Measurements from ENCODE around the gene TBC1D22A. TPM values are rescaled to one million over a fixed set of nuclear protein-coding genes. Genes with fewer than 3 reads are reported as not detected.
A peak's percentile ranks its signal among the peaks of the same experiment; 100 is the strongest.

TBC1D22A gene
- total RNA-seq, 1 donor from 2014 or later: 34.1 TPM

DNA sequence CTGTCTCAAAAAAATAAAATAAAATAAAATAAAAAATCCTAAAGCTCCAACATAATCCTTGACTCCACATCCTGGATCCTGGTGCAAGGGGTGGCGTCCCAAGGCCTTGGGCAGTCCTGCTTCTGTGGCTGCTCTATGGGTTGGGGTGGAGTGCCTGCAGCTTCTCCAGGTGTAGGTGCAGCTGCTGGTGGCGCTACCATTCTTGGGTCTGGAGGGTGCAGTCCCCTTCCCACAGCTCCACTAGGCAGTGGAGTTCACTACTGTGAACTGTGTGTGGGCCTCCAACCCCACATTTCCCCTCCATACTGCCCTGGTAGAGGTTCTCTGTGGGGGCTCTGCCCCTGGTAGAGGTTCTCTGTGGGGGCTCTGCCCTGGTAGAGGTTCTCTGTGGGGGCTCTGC lies 6.9 kb upstream of the TBC1D22A start:
- intact Hi-C loops (cut with DNase I): no loop called here
- Histone ChIP-seq H3K9me3 (peaks cover 9% of the 10 kb centered on the region), H3K4me3 (no peak overlapping the region), H3K27me3 (ENCODE audit: low read depth) (no peaks in the 10 kb centered on the region), H3K4me1 (peaks cover 49% of the 10 kb centered on the region), H3K27ac (no peak overlapping the region), H3K36me3 (no peaks in the 10 kb centered on the region)
- ATAC-seq (no peak), DNase-seq (peak; percentile 20)
- TF ChIP-seq, protein P1, sequence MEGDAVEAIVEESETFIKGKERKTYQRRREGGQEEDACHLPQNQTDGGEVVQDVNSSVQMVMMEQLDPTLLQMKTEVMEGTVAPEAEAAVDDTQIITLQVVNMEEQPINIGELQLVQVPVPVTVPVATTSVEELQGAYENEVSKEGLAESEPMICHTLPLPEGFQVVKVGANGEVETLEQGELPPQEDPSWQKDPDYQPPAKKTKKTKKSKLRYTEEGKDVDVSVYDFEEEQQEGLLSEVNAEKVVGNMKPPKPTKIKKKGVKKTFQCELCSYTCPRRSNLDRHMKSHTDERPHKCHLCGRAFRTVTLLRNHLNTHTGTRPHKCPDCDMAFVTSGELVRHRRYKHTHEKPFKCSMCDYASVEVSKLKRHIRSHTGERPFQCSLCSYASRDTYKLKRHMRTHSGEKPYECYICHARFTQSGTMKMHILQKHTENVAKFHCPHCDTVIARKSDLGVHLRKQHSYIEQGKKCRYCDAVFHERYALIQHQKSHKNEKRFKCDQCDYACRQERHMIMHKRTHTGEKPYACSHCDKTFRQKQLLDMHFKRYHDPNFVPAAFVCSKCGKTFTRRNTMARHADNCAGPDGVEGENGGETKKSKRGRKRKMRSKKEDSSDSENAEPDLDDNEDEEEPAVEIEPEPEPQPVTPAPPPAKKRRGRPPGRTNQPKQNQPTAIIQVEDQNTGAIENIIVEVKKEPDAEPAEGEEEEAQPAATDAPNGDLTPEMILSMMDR (IDR thresholded peaks at IDR 0.05): no peak

DNA sequence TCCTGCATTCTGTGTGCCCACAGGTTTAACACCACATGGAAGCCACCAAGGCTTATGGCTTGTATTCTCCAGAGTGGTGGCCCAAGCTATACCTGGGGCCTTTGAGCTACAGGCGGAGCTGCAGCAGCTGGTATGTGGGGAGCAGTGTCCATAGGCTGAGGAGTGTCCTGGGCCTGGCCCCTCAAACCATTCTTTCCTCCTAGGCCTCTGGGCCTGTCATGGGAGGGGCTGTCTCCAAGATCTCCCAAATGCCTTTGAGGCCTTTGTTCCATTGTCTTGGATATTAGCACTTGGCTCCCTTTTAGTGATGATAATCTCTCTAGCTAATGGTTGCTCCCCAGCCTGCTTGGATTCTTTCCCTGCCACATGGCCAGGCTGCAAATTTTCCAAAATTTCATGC lies 6.4 kb upstream of the TBC1D22A start:
- H3K36me3 ChIP-seq: no peaks in the 10 kb centered on the region
- H3K4me1 ChIP-seq: peaks cover 45% of the 10 kb centered on the region
- H3K27ac ChIP-seq: no peak overlapping the region
- no peaks in the 10 kb centered on the region for H3K27me3 ChIP-seq (ENCODE audit: low read depth)
- TF ChIP-seq, protein P1 (IDR thresholded peaks at IDR 0.05): no peak
- ATAC-seq (no peak), DNase-seq (no peak)
- intact Hi-C loops (cut with DNase I): no loop called here
- H3K9me3 ChIP-seq: peaks cover 9% of the 10 kb centered on the region
- no peak overlapping the region for H3K4me3 ChIP-seq

DNA sequence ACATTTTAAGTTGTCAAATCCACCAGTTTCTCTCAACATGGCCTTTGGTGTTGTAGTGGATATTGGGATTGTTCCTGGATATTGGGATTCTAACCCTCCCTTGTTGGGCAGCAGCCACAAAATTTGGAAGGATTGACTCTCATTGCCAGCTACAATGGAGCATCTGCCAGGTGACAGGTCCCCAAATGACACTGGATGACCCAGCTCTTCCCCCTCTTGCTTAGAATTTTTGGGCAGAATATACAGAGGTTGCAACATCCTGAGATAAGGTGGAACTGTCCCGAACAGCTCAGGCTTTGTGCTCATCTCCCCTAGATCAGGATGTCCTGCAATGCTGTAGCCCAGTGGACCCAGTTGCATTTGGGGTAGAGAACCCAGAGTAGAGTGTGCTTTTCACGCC lies 5.3 kb upstream of the TBC1D22A start:
- Histone ChIP-seq H3K9me3 (peaks cover 9% of the 10 kb centered on the region), H3K4me1 (peaks cover 48% of the 10 kb centered on the region), H3K36me3 (no peaks in the 10 kb centered on the region), H3K27ac (no peak overlapping the region), H3K27me3 (ENCODE audit: low read depth) (no peaks in the 10 kb centered on the region), H3K4me3 (no peak overlapping the region)
- TF ChIP-seq, protein P1 (IDR thresholded peaks at IDR 0.05): no peak
- intact Hi-C loops (cut with DNase I): no loop called here
- DNase-seq (no peak), ATAC-seq (no peak)

DNA sequence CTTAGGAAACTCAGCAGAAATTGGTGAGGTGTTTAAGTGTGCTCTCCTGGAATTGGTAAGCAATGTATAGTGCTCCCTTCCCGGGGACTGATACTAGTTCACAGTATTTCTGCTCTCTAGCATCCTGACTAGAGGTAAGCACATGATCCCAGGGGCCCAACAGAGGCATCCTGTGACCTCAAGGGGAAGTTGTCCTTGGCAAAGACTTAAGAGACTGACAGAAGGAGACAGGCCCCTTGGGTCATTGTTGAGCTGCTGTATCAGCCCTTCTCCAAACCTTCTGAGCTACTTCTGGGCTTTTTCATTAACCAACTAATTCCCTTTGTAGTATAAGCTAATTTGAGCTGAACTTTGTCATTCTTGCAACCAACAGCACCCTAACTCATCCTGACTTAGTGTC lies 4.3 kb upstream of the TBC1D22A start:
- H3K27ac ChIP-seq: no peak overlapping the region
- H3K36me3 ChIP-seq: no peaks in the 10 kb centered on the region
- H3K4me1 ChIP-seq: peaks cover 41% of the 10 kb centered on the region
- TF ChIP-seq, protein P1 (IDR thresholded peaks at IDR 0.05): no peak
- H3K27me3 ChIP-seq (ENCODE audit: low read depth): no peaks in the 10 kb centered on the region
- intact Hi-C loops (cut with DNase I): no loop called here
- ATAC-seq (no peak), DNase-seq (peak; percentile 35)
- no peak overlapping the region for H3K4me3 ChIP-seq
- peaks cover 9% of the 10 kb centered on the region for H3K9me3 ChIP-seq

GRCh38 chr22:46758867-46759290 lies 3.6 kb upstream of the TBC1D22A start:
- intact Hi-C loops (cut with DNase I): no loop called here
- Histone ChIP-seq H3K4me1 (peaks cover 41% of the 10 kb centered on the region), H3K27ac (no peak overlapping the region), H3K27me3 (ENCODE audit: low read depth) (no peaks in the 10 kb centered on the region), H3K4me3 (no peak overlapping the region), H3K9me3 (peaks cover 9% of the 10 kb centered on the region), H3K36me3 (no peaks in the 10 kb centered on the region)
- DNase-seq (peak; percentile 53), ATAC-seq (peak; percentile 53 to 62)
- TF ChIP-seq, protein P1 (IDR thresholded peaks at IDR 0.05): peak; percentile 78

DNA sequence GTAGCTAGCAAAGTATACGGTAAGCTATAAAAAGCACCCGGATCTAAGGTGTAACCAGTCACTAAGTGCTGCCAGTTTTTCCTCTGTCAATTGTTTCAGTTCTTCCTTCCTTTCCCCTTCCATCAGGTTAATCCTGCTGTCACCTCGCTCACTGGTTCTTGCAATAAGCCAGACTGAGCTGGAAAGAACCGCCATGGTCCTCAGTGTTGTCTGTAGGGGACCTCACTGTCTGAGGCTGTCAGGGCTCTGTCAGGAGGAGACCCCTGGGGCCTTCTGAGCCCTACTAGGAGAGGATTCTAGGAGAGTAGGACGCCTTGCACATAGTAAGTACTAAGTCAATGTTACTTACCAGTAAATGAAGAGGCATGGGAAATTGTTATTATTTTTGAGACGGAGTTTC lies 1.4 kb upstream of the TBC1D22A start:
- intact Hi-C loops (cut with DNase I): no loop called here
- H3K4me3 ChIP-seq: no peak overlapping the region
- peaks cover 40% of the 10 kb centered on the region for H3K4me1 ChIP-seq
- no peaks in the 10 kb centered on the region for H3K36me3 ChIP-seq
- no peak overlapping the region for H3K27ac ChIP-seq
- H3K27me3 ChIP-seq (ENCODE audit: low read depth): no peaks in the 10 kb centered on the region
- ATAC-seq (no peak), DNase-seq (peak; percentile 12)
- TF ChIP-seq, protein P1 (IDR thresholded peaks at IDR 0.05): no peak
- peaks cover 8% of the 10 kb centered on the region for H3K9me3 ChIP-seq

All from lower lobe of right lung (tissue), 2 donors.